GM10248 (cell line): Measurements from ENCODE around the gene MCUB.
"Not testable (repeated sequence)": the region's sequence is repeated elsewhere in the genome, so short reads cannot be mapped to it uniquely, and the experiment has no call there.

ENCODE experiments used
- CTCF ChIA-PET: fragments of 300-600 bp; sonication (Branson Sonifier 250); formaldehyde crosslinking; extraction: SDS; loops from one replicate; lab custom pipeline; 2021; ENCODE audit warnings: antibody characterized with exemption; lab: Yijun Ruan, JAX
- POLR2A ChIA-PET: fragments of 350-650 bp; sonication (Branson Sonifier 250); formaldehyde crosslinking; extraction: SDS; loops from one replicate; lab custom pipeline; 2020; ENCODE audit warnings: antibody characterized with exemption; lab: Yijun Ruan, JAX
- DNase-seq: peaks from one replicate; pipeline ENCODE4 v3.0.0; 2012; ENCODE audit errors: extremely low spot score
- CTCF ChIP-seq: IDR thresholded peaks from 2 replicates; pipeline ENCODE4 v1.5.1; 2012; ENCODE audit warnings: mild to moderate bottlenecking, low read depth; ENCODE audit errors: extremely low read depth, missing control alignments, control extremely low read depth

The MCUB gene

DNA sequence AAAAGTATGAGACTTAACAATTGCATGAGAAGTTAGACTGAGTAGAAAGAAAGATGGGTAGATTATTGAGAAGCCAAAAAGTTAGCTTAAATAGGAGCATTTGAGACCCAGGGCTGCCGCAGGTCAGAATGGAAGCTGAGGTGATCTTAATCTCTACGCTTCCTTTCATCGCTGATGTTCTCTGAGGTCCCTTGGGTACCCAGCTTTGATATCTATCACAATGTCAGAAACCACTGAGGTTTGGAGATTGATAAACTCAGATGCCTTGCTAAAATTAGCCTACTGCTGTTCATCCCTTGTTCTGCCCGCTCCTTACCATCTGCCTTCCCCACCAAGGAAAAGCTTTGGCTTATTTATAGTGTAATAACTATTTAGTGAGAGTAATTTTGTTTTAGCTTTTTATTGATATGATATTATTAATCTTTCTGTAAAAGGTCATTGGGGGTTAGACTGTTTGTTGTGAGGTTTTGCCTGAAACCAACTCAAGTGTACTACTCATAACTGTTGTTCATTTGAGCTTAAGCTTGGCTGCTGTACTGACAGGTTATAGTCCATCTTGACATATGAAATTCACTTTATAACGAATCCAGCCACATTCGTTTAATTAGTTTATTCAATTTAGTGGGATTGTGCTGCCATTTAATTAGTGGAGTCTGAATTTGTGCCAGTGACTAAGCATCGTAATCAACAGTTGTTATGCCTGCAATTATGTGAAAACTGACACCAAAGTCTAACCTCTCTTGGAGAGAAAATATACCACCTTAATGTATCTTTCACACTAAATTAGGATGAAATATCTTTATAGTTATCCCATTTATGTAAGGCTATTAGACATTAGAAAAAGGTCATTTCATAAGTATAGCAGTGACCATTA lies 15.1 kb downstream of the MCUB start:
- DNase-seq = no peak
- TF ChIP-seq CTCF = no peak
- POLR2A ChIA-PET = no interaction called here
- CTCF ChIA-PET = interaction anchor here (1.1 to 1.9 kb wide), 5 partner anchors 9 to 70 kb away, joined by 3 to 5 read pairs (median 4); no protein-coding TSS in a partner anchor

DNA sequence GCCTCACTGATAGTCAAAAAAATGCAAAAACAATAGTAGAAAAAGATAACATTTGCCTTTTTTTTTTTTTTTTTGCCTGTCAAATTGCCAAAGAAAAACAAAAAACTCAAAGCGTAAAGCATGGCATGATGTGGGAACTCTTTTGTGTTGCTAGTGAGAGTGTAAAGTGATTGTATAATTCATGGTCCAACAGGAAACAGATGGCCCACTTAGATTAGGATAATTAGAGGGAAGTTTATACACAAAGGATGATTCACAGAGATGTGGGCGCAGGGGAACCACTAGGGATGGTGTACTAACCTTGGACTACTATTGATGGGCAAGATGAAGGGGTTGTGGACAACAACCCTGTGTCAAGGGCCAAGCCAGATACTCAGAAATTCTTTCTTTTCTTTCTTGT lies 16.4 kb downstream of the MCUB start:
- no peak for DNase-seq
- ChIA-PET POLR2A (no interaction called here), CTCF (no interaction called here)
- TF ChIP-seq CTCF = no peak

DNA sequence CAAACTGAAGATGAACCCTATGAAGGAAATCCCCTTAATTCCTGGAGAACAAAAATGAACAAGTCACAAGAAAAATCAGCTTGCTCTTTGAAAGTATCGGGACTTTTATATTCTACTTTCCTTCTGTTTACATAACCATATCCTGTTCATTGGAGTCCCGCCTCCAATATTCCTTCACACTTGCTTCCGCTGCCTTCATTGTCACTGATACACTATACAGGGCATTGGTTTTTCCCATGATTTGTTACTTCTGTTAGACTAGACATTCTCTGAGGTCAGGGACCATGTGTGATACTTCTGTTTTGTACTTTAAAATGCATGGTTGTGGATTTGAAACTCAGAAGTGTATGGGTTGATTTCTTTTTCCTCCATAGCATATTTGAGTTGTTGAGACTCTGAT lies 18.8 kb downstream of the MCUB start:
- DNase-seq = no peak
- POLR2A ChIA-PET = no interaction called here
- no peak for TF ChIP-seq CTCF
- CTCF ChIA-PET = no interaction called here

DNA sequence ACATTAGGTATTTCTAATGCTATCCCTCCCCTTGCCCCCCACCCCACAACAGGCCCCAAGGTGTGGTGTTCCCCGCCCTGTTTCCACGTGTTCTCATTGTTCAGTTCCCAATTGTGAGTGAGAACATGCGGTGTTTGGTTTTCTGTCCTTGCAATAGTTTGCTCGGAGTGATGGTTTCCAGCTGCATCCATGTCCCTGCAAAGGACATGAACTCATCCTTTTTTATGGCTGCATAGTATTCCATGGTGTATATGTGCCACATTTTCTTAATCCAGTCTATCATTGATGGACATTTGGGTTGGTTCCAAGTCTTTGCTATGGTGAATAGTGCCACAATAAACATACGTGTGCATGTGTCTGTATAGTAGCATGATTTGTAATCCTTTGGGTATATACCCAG lies 20.0 kb downstream of the MCUB start:
- CTCF ChIA-PET, DNase-seq, POLR2A ChIA-PET: not testable (repeated sequence)

DNA sequence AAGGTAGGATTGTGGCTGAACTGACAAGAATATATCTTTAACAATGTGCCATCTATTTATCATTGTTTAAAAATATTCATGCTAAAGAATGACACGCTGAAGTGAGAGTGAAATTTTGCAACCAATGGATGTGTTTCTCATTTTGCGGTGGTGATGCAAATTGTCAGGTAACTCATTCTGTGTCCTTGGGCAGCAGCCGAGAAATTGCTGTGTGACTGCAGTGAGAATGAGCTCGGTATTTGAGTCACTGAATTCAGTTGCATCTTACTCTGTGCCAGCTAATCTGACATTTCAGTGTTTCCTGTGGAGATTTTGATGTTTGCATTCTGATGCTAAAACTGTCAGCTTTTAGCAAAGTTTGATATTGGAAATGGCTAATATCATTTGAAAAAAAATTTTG lies 28.1 kb downstream of the MCUB start:
- peak; percentile 49 for DNase-seq
- ChIA-PET POLR2A (no interaction called here), CTCF (interaction anchor here (1.5 to 1.8 kb wide), 3 partner anchors 14 to 115 kb away, joined by 3 to 6 read pairs (median 5); partner anchors contain the start of gene CASP6)
- no peak for TF ChIP-seq CTCF

DNA sequence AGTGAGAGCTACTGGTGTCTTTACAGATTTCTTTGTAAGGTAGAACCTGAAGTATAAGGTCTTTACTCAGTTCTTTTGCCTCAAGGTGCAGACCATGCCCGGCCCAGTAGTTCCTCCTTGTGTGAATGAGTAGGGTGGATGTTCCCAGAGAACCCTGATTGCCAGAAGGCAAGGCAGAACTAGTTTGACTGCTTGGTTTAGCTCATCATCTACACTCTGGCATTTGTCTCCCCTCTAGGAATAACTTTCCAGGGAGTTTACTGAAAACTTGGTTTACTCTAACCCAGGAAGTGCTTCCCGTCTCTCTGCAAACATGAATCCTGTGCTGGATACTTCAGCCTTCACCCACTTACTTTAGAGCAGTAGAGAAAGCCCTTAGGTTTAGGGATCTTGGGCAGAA lies 29.1 kb downstream of the MCUB start:
- DNase-seq = no peak
- ChIA-PET POLR2A (no interaction called here), CTCF (interaction anchor here (1.5 to 1.8 kb wide), 3 partner anchors 14 to 114 kb away, joined by 3 to 6 read pairs (median 5); partner anchors contain the start of gene CASP6)
- TF ChIP-seq CTCF = no peak

DNA sequence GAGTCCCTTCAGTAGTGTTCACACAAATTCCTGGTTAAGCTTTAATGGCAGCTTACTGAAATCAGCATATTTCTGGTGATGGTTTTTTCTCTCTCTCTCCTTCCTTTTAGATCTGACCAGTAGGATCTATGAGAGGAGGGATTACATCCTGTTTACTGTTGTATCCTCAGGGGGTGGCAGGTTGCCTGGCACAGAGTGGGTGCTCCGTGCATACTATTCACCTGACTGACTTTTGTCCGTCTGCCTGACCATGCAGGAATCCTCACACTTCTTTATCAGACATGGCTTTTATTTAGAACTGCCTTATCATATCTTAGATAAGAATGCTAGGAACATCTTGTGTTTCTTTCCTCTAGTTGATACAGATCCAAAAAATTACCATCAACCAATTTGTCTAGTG lies 29.6 kb downstream of the MCUB start:
- ChIA-PET CTCF (interaction anchor here (1.5 to 1.8 kb wide), 3 partner anchors 14 to 114 kb away, joined by 3 to 6 read pairs (median 5); partner anchors contain the start of gene CASP6), POLR2A (no interaction called here)
- no peak for TF ChIP-seq CTCF
- no peak for DNase-seq
